22Rv1 (cell line): ENCODE results near the gene ANKRD13C.

Source experiments
- CTCF ChIP-seq: fragments of 450-650 bp; IDR thresholded peaks from 2 replicates; pipeline ENCODE4 v1.5.1; 2017; ENCODE audit warnings: mild to moderate bottlenecking
- ZFX ChIP-seq: fragments of 450-650 bp; IDR thresholded peaks from 2 replicates; pipeline ENCODE4 v1.6.1; 2017; ENCODE audit warnings: antibody characterized with exemption, borderline replicate concordance

DNA sequence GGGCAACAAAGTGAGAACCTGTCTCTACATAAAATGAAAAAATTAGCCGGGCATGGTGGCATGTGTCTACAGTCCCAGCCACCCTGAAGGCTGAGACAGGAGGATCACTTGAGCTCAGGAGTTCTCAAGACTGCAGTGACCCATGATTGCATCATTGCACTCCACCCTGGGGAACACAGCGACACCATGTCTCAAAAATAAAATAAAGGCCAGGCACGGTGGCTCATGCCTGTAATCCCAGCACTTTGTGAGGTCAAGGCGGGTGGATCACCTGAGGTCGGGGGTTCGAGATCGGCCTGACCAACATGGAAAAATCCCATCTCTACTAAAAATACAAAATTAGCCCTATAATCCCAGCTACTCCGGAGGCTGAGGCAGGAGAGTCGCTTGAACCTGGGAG is 20.1 kb downstream of the ANKRD13C start:
- no peak for TF ChIP-seq CTCF
- no peak for TF ChIP-seq ZFX
